ENCODE results near the gene PTGFRN. TPM values are rescaled to one million over a fixed set of nuclear protein-coding genes. Genes with fewer than 3 reads are reported as not detected.
A peak's percentile ranks its signal among the peaks of the same experiment; 100 is the strongest.

PTGFRN gene
- total and polyA plus RNA-seq, 2 experiments from 2014 or later = 17.4 to 32.7 TPM

GRCh38 chr1:116899529-116899928 lies 10.2 kb upstream of the PTGFRN start:
- H3K27ac ChIP-seq (ENCODE audit: low read depth) = no peak overlapping the region
- no peaks in the 10 kb centered on the region for H3K27me3 ChIP-seq (ENCODE audit: insufficient read depth)
- no peaks in the 10 kb centered on the region for H3F3A ChIP-seq (replicated peaks; ENCODE audit: low read depth)
- H3K27me3 Mint-ChIP-seq (ENCODE audit: insufficient read depth, low read depth, poor library complexity) = no peaks in the 10 kb centered on the region
- TF ChIP-seq CTCF (conservative IDR thresholded peaks at IDR 0.05; ENCODE audit: low read depth in 2 of 2) (no peak), POLR2AphosphoS5 (IDR thresholded peaks at IDR 0.05; ENCODE audit: low read depth) (no peak), STAT1 (IDR thresholded peaks at IDR 0.05; ENCODE audit: unreplicated experiment) (no peak)
- 0 out of 2 replicates have a peak, but pooled peaks cover 6% of the 10 kb centered on the region for H3K4me1 ChIP-seq (ENCODE audit: insufficient read depth)
- H3K27ac Mint-ChIP-seq = no peak overlapping the region
- H3K9me3 Mint-ChIP-seq = peaks cover 17% of the 10 kb centered on the region
- no peak for DNase-seq (ENCODE audit: low spot score)
- peaks cover 6% of the 10 kb centered on the region for H3K4me1 Mint-ChIP-seq
- peaks cover 3% of the 10 kb centered on the region; the same call in 1 of the 2 replicates for H3K9me2 ChIP-seq (ENCODE audit: insufficient read depth)
- no peak overlapping the region for H3K4me2 ChIP-seq
- no peak overlapping the region for H2AFZ ChIP-seq
- peaks cover 10% of the 10 kb centered on the region; the same call in 2 of the 3 replicates for H3K36me3 Mint-ChIP-seq (ENCODE audit: low read depth)
- H3K4me3 Mint-ChIP-seq = no peak overlapping the region
- no peaks in the 10 kb centered on the region for H3K36me3 ChIP-seq (ENCODE audit: insufficient read depth)
- no peak for ATAC-seq
- no peaks in the 10 kb centered on the region for H3K79me2 ChIP-seq (replicated peaks; ENCODE audit: insufficient read depth)
- no peak overlapping the region for H3K4me3 ChIP-seq
- no peaks in the 10 kb centered on the region for H4K20me1 ChIP-seq (replicated peaks; ENCODE audit: insufficient read depth)

GRCh38 chr1:116900471-116901365 lies 9.0 kb upstream of the PTGFRN start:
- ATAC-seq = no peak
- H3K4me3 Mint-ChIP-seq = no peak overlapping the region
- DNase-seq (ENCODE audit: low spot score) = no peak

More at GRCh38 chr1:116900471-116901365, 9.0 kb upstream of the PTGFRN start:
- Mint-ChIP-seq H3K9me3 (peaks cover 6% of the 10 kb centered on the region; the same call in 1 of the 3 replicates), H3K27me3 (ENCODE audit: insufficient read depth, low read depth, poor library complexity) (no peaks in the 10 kb centered on the region), H3K4me1 (peaks cover 6% of the 10 kb centered on the region), H3K36me3 (ENCODE audit: low read depth) (0 out of 3 replicates have a peak, but pooled peaks cover 3% of the 10 kb centered on the region), H3K27ac (no peak overlapping the region)
- no peak overlapping the region for H3K27ac ChIP-seq (ENCODE audit: low read depth)
- peaks cover 4% of the 10 kb centered on the region; the same call in 1 of the 2 replicates for H3K9me2 ChIP-seq (ENCODE audit: insufficient read depth)
- TF ChIP-seq CREB1 (CRISPR knock-in tag; IDR thresholded peaks at IDR 0.05; ENCODE audit: low read depth) (no peak), REST (IDR thresholded peaks at IDR 0.05; ENCODE audit: unreplicated experiment) (no peak), NANOG (IDR thresholded peaks at IDR 0.05; ENCODE audit: borderline replicate concordance) (no peak), EZH2 (IDR thresholded peaks at IDR 0.05; ENCODE audit: low read depth, unreplicated experiment) (no peak), CTCF (conservative IDR thresholded peaks at IDR 0.05; ENCODE audit: low read depth in 2 of 2) (no peak), ETS1 (IDR thresholded peaks at IDR 0.05) (no peak), STAT1 (IDR thresholded peaks at IDR 0.05; ENCODE audit: unreplicated experiment) (no peak), ZNF331 (CRISPR knock-in tag; IDR thresholded peaks at IDR 0.05; ENCODE audit: low read depth) (no peak), EZH2phosphoT487 (IDR thresholded peaks at IDR 0.05; ENCODE audit: unreplicated experiment) (no peak)
- H4K20me1 ChIP-seq (replicated peaks; ENCODE audit: insufficient read depth) = no peaks in the 10 kb centered on the region
- H3F3A ChIP-seq (replicated peaks; ENCODE audit: low read depth) = no peaks in the 10 kb centered on the region
- no peaks in the 10 kb centered on the region for H3K79me2 ChIP-seq (replicated peaks; ENCODE audit: insufficient read depth)
- H3K4me2 ChIP-seq = no peak overlapping the region
- no peak overlapping the region for H3K4me3 ChIP-seq
- no peaks in the 10 kb centered on the region for H3K36me3 ChIP-seq (ENCODE audit: insufficient read depth)
- 0 out of 2 replicates have a peak, but pooled peaks cover 6% of the 10 kb centered on the region for H3K4me1 ChIP-seq (ENCODE audit: insufficient read depth)
- no peaks in the 10 kb centered on the region for H3K27me3 ChIP-seq (ENCODE audit: insufficient read depth)
- H2AFZ ChIP-seq = 0 out of 2 replicates have a peak overlapping the region, but pooled peaks have one; percentile 18
